SKM-1 (cell line): Measurements from ENCODE around the gene POM121.
"Not testable (repeated sequence)": the region's sequence is repeated elsewhere in the genome, so short reads cannot be mapped to it uniquely, and the experiment has no call there.

ENCODE experiments used
- DNase-seq: peaks from one replicate; lab custom pipeline; 2025; ENCODE audit not compliant: unreplicated experiment; lab: John Stamatoyannopoulos, UW

Gene POM121

DNA sequence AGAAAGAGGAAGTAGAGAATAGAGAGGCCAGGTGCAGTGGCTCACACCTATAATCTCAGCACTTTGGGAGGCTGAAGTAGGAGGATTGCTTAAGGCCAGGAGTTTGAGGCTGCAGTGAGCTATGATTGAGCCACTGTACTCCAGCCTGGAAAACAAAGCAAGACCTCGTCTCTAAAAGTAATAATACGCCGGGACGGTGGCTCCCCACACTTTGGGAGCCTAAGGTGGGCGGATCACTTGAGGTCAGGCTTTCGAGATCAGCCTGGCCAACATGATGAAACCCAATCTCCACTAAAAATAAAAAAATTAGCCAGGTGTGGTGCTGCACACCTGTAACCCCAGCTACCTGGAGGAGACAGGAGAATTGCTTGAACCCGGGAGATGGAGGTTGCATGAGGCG, 70.6 kb downstream of the POM121 start:
- not testable (repeated sequence) for DNase-seq

GRCh38 chr7:72997447-72997846, 72.6 kb downstream of the POM121 start:
- not testable (repeated sequence) for DNase-seq

DNA sequence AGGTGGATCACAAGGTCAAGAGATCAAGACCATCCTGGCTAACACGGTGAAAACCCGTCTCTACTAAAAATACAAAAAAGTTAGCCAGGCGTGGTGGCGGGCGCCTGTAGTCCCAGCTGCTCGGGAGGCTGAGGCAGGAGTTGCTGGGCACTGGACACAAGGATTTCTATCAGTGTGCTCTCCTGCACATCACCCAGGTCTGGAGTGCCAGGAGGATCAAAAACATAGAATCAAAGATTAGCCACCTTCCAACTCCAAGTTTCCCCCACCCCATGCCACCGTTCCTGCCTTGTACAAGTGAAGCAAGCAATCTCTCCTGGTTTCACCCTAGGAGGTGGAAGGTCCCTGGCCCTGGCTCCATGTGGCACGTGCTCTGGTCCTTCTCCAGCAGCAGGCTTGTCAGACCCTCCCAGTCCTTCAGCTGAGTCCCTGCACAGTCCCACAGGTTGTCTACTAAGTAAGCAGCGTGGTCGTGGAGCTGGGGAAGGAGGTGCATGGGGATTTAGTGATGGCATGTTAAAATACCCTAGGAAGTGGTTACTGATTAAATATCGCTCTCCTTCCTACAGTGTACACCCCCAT, 73.1 kb downstream of the POM121 start:
- not testable (repeated sequence) for DNase-seq
